ENCODE measurements around the gene OR2M5.

Gene OR2M5, protein sequence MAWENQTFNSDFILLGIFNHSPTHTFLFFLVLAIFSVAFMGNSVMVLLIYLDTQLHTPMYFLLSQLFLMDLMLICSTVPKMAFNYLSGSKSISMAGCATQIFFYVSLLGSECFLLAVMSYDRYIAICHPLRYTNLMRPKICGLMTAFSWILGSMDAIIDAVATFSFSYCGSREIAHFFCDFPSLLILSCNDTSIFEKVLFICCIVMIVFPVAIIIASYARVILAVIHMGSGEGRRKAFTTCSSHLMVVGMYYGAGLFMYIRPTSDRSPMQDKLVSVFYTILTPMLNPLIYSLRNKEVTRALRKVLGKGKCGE

DNA sequence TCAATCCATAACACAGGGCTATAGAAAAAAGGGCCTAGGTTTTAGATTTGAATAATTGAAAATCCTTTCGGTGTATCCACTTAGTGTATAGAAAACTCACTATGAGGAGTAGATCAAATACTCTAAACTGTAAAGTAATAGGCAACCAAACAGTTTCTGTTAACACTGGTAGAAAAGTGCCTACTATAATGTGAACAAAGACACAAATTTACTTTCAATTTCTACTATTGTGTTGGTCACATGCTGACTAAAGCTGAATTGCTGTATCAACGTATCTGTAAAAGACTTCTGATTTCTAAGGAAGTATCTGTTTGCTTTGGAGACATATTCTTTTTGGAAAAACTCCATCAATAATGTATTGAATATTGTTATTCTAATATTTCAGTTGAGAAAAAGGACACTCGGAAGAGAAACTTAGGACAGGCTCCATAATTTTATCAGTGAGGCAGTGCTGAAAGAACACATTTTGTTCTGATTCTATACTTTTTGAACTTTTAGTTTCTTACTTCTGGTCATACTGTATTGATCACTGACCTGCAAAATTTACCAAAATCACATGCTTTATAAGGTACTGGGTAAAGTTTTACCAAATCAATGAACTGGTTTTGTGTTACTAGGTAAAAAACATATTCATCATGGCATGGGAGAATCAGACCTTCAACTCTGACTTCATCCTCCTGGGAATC is at the start of gene OR2M5:
TSS of gene OR2M5 (plus strand) at position 636 of the 686 bp plus-strand sequence. CDS start at position 636, 0 bp downstream.
- no peak for DNase-seq

DNA sequence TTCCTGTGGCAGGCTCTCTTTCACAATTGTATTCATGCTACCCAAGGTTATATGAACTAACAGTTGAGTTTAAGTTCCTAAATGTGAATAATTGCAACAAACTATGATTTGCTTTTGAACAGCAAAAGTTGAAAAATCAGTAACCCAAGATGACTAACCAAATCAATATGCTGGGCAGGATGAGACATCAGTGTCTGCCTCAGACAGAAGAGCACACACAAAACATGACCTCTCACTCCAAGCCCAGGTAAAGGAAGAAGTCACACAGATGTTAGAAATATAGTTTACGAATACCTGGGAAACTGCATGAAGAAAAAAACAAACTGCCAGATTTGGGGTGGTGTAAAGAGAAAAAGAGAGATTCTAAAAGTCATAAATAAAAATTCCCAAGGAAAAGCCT is 46.4 kb upstream of the OR2M5 start:
- no peak for DNase-seq

DNA sequence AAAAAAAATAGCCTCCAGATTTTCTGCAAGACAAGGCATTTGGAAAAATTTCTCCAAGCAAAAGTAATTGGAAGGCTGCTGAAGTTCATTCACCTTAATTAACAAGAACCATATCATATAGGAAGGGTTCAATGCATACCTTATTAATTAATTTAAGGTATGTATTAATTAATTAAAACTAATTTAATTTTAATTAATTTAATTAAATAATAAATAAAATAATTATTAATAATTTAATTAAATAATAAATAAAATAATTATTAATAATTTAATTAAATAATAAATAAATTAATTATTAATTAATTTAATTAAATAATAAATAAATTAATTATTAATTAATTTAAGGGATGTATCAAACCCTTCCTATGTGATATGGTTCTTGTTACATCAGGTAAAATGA is 42.1 kb upstream of the OR2M5 start:
- DNase-seq, result no peak

DNA sequence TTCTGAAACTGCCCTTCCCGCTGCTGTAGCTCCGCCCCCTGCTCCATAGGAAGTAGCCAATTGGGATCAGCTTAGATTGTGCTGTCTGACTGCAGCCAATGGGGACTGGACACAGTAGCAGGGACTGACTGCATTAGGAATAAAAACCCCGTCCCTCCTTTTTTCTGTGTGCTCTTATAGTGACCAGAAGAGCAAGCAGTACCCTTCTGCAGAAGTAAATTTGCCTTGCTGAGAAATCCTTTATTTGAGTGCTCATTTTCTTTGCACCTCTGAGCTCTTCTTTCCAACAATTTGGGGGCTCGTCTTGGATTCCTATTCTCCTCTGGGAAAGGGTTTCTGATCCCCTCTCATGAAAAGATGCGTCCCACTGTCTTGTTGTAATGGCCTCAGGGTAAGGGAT is 33.8 kb upstream of the OR2M5 start:
- no peak for DNase-seq

DNA sequence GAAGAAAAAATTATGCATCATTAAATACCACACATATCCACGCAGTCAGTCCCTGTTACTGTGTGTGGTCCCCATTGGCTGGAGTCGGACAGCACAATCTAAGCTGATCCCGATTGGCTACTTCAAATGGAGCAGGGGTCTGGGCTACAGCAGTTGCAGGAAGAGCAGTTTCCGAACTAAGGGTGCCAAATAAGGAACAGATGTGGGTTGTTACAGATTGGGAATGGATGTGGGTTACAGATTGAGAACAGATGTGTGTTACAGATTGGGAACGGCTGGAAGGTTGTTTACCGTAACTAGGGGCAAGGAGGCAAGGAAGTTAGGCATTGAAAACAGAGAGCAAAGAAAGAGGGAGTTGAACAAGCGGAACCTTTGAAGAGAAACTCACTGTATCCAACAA is 30.1 kb upstream of the OR2M5 start:
- DNase-seq, result no peak

DNA sequence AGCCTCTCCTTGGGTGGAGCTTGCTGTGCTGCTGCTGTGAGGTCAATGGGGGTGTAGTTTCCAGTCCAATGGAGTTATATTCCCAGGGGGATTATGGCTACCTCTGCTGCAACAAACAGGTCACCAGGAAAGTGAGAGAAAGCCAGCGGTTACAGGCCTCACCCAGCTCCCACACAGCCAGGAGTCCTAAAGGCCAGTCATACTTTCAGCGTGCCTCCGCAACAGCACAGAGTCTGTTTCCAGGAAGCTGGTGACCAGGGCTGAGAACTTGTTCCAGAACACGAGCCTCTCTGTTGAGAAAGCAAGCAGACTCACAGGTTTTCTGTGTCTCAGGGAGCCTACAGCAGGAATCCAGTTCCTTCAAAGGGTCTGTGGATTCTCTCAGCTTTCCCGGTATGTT is 17.3 kb upstream of the OR2M5 start:
- no peak for DNase-seq

DNA sequence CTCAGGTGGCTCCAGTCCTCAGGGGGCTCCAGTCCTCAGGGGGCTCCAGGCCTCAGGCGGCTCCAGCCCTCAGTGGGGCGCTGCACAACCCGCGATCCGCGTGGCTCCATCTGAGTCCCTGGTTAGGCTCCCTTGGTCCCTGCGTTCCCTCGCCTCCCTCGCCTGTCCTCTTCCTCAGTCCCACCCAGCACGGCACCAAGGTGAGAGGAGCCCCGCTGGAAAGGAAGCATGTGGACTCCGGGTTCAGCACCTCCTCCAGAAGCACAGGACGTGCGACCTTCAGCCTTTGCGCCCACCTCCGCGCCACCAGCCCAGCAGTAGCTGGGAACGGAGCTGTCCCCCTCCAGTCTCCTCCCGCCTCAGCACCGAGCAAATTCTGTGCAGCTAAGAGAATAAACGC is 8.1 kb upstream of the OR2M5 start:
- no peak for DNase-seq

DNA sequence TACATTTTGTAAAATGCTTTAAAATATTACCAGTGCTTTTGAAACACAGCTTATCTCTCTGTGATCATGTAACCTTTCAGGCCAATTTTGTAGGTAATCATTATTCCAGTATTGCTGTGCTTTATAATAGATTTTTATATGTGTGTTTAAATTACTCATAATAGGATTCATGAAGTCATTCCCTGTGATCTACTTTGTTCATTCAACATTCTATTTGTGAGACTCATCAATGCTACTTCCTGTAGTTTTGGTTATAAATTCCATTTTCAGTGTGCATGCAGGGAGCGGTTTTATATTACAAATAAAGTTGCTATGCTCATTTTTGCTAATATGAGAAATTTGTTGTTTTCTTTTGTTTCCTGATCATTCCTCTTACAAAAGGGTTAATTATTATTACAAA is 4.1 kb upstream of the OR2M5 start:
- DNase-seq, result no peak

DNA sequence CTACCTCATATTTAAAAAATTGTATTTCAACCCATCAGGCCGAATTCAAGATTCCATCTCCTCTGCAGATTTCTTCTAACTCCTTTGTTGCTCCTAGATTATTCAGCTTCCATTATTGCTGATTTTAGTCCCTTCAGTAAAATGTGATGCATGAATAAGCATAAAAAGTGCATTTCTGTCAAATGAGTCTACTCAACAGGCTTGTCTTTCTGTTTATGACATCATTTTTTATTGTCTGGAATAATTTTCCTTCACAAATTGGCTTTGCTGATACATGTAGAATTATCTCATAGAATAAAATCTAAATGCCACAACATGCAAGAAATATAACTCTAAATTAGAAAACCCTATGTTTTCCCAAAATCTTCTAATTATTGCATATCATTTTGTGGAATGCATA is 1.6 kb upstream of the OR2M5 start:
- DNase-seq, result no peak

DNA sequence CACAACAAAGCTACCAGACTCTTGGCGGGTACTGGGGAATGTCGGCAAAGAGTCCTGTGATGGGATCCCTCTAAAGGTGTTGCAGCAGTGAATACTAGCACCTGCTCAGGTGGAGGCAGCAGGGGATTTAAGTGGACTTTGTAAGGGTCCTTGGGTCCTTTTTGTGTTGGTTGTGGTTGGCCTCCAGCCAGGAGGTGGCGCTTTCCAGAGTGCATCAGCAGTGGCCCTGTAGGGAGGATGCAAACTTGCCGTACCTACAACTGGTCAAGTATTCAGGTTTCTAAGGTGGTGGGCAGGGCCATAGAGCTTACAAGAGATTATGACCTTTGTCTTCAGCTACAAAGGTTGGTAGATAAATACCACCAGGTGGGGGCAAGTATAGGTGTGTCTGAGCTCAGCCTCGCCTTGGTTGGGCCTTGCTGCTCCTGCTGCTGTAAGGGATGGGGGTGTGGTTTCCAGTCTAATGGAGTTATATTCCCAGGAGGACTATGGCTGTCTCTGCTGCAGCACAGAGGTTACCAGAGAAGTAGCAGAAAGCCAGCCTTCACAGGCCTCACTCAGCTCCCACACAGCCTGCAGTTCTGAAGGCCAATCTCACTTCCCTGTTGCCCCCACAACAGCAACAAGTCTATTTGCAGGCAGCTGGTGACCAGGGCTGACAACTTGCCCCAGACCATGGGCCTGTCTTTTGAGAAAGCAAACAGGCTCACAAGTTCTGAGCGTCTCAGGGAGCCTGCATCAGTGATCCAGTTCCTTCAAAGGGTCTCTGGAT is 7.3 kb downstream of the OR2M5 start:
- DNase-seq, result no peak

DNA sequence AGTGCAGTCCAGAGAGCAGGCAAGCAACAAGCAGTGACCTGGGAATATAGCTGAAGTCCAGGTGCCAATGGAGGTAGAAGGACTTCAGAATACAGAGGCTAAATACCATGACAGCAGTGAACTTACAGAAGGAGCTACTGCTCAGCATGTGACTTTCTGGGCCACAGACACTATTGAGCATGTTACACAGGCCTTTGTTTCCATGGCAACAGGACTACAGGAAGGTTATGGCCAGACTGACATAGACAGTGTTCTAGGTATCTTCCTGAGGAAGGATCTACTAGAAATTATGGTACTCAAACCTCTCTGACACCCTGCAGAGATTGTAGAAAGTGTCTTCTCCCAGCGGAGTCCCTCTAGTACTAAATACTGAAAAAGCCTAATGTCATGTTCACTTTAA is 11.0 kb downstream of the OR2M5 start:
- DNase-seq, result no peak

DNA sequence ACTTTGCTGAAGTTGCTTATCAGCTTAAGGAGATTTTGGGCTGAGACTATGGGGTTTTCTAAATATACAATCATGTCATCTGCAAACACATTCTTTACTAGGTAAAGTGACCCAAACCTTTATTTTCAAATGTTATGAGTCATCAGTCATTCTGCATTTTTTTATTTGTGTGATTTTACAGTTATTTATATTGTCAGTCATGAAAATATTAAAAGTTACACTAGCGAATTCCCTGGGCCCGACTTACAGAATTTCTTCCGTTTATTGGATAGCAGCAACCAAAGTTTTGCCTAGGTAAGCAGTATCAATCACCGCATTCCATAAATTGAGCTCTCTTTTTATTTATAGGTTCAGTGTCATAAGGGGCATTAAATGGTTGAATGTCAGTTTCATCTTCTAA is 13.8 kb downstream of the OR2M5 start:
- no peak for DNase-seq

DNA sequence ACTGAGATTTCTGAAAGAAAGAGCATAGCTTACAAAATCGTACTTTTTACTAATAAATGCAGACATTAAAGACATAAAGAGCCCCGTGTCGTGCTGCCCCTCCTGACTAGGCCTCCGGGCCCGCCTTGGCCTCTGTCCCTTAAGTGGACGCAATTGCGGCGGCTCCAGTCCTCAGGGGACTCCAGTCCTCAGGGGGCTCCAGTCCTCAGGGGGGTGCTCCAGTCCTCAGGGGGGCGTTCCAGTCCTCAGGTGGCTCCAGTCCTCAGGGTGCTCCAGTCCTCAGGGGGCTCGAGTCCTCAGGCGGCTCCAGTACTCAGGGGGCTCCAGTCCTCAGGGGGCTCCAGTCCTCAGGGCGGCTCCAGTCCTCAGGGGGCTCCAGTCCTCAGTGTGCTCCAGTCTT is 19.1 kb downstream of the OR2M5 start:
- no peak for DNase-seq

DNA sequence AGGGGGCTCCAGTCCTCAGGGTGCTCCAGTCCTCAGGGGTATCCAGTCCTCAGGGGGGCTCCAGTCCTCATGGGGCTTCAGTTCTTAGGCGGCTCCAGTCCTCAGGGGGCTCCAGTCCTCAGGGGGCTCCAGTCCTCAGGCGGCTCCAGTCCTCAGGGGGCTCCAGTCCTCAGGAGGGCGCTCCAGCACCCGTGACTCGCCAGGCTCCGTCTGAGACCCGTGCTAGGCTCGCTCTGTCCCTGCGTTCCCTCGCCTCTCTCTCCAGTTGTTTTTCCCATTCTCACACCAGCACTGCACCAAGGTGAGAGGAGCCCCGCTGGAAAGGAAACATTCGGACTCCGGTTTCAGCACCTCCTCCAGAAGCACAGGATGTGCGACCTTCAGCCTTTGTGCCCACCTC is 20.2 kb downstream of the OR2M5 start:
- DNase-seq, result no peak

DNA sequence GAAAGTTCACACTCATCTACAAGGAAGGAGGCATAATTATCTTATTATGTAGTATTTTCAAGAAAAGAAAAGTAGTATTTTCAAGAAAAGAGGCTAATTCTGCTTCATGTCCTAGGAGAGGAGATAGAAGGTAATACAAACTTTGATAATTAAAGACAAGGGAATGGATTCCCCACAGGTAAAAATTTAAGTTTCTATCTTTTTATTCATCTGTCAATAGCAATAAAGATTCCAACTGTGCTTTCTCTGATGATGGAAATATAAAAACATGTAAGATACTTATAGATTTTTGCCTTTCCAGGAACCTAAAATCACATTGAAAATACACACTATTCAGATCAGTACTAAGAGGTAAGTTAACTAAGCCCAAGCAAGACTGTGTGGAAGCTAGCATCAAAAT is 29.6 kb downstream of the OR2M5 start, which contains the start of gene OR2M2:
TSS of gene OR2M2 (plus strand) at position 301 of the 400 bp plus-strand sequence. CDS start 5,165 bp downstream, outside the sequence.
- DNase-seq, result no peak

DNA sequence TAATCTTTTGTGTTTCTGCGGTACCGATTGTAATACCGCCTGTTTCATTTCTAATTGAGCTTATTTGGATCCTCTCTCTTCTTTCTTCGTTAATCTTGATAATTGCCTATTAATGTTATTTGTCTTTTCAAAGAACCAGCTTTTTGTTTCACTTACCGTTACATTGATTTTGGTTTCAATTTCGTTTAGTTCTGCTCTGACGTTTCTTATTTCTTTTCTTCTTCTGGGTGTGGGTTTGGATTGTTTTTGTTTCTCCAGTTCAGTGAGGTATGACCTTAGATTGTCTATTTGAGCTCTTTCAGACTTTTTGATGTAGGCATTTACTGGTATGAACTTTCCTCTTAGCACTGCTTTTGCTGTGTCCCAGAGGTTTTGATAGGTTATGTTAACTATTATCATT is 39.0 kb downstream of the OR2M5 start:
- no peak for DNase-seq

DNA sequence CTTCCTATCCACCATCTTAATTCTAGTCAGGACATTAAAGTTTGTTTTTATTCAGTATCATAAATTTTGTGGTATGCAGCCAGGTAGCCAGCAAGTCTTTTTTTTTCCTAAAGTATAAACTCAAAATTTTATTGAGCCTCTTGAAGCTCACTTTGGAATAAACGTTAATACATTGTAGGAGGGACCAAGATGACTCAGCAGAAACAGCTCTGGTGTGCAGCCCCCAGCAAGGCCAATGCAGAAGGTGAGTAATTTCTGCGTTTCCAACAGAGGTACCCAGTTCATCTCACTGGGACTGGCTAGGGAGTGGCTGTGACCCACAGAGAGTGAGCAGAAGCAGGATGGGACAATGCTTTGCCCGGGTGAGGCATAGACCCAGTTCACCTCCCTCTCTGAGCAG is 42.4 kb downstream of the OR2M5 start:
- no peak for DNase-seq

DNA sequence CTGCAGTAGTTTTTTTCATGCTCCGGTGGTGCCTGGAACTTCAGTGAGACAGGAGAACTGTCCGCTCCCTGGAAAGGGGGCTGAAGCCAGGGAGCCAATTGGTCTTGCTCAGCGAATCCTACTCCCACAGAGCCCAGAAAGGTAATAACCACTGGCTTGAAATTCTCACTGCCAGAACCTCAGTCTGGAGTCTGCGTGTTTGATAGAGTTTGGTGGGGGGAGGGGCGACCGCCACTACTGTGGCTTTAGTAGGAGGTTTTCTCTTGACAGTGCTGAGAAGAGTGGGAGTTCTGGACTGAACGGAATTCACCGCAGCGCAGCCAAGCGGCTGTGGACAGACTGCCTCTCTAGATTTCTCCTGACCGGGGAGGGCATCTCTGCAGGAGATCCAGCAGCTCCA is 44.1 kb downstream of the OR2M5 start:
- no peak for DNase-seq

DNA sequence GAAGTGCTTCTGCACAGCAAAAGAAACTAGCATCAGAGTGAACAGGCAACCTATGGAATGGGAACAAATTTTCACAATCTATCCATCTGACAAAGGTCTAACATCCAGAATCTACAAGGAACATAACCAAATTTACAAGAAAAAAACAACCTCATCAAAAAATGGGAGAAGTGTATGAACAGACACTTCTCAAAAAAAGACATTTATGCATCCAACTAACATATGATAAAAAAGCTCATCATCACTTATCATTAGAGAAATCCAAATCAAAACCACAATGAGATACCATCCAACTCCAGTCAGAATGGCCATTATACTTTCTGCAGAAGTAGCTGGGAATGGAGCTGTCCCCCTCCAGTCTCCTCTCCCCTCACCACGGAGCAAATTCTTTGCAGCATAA is 49.2 kb downstream of the OR2M5 start:
- no peak for DNase-seq
